ENCODE data around the gene ZNF579. TPM values are rescaled to one million over a fixed set of nuclear protein-coding genes. Genes with fewer than 3 reads are reported as not detected.
A peak's percentile ranks its signal among the peaks of the same experiment; 100 is the strongest.

ZNF579 gene
- total and polyA plus RNA-seq, 9 of the 15 experiments (the other 6 are each of a cell fraction or from before 2014, with no cell fraction given) = 0.06 to 15.9 (median 1.6) TPM

GRCh38 chr19:55580628-55581144, at the start of gene ZNF579 (continued):
- TF ChIP-seq GABPB2 (CRISPR knock-in tag; conservative IDR thresholded peaks at IDR 0.05) (no peak), DDX20 (tag; IDR thresholded peaks at IDR 0.05; ENCODE audit: low read depth) (no peak), ZNF609 (CRISPR knock-in tag; IDR thresholded peaks at IDR 0.05; ENCODE audit: borderline replicate concordance) (no peak), DEAF1 (CRISPR knock-in tag; IDR thresholded peaks at IDR 0.05) (no peak), CTBP1 (IDR thresholded peaks at IDR 0.05; ENCODE audit: borderline replicate concordance) (no peak), MTA2 (IDR thresholded peaks at IDR 0.05; ENCODE audit: low read depth) (no peak), RFX5 (IDR thresholded peaks at IDR 0.05; ENCODE audit: low read depth, low read length) (no peak), ZNF384 (IDR thresholded peaks at IDR 0.05; ENCODE audit: low read depth, low read length) (0 out of 2 replicates have a peak, but pooled peaks have one; percentile 28), KHSRP (IDR thresholded peaks at IDR 0.05) (no peak), CC2D1A (IDR thresholded peaks at IDR 0.05) (no peak), ZNF449 (CRISPR knock-in tag; IDR thresholded peaks at IDR 0.05) (no peak), HES1 (IDR thresholded peaks at IDR 0.05; ENCODE audit: low read depth) (no peak), ZNF717 (CRISPR knock-in tag; IDR thresholded peaks at IDR 0.05) (no peak), HIVEP1 (CRISPR knock-in tag; IDR thresholded peaks at IDR 0.05) (no peak), HBP1 (CRISPR knock-in tag; IDR thresholded peaks at IDR 0.05) (no peak), KAT7 (CRISPR knock-in tag; IDR thresholded peaks at IDR 0.05; ENCODE audit: borderline replicate concordance) (no peak), MED1 (CRISPR knock-in tag; IDR thresholded peaks at IDR 0.05; ENCODE audit: borderline replicate concordance) (no peak), ZNF668 (CRISPR knock-in tag; IDR thresholded peaks at IDR 0.05) (no peak)

Measured in K562 (cell line).